ENCODE measurements around the gene OCIAD1. TPM values are rescaled to one million over a fixed set of nuclear protein-coding genes. Genes with fewer than 3 reads are reported as not detected.
"Not testable (repeated sequence)": the region's sequence is repeated elsewhere in the genome, so short reads cannot be mapped to it uniquely, and the experiment has no call there.

OCIAD1 gene
- polyA plus RNA-seq, 4 donors, result 94.0 to 205 (median 124) TPM

DNA sequence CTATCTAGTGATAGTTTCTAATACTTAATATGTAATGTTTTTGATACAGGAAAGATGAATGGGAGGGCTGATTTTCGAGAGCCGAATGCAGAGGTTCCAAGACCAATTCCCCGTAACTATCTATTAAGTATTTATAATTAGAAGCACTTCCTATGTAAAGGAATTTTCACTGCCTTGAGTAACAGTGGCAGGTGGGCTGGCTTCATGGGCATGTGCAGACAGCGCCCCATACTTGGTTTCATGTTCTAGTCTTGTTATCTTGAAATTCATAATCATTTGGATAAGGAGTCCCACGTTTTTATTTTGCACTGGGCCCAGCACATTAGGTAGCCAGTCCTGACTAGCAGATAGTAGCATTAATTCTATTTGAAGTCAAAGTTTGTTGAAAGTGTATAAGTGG lies 1.7 kb downstream of the OCIAD1 start:
- Histone ChIP-seq H3K4me3 (ENCODE audit: low read depth in 1 of 3, low read length in 3 of 3) (no peak overlapping the region), H3K27ac (ENCODE audit: low read depth in 1 of 3, low read length in 2 of 3) (no peak overlapping the region), H3K9me3 (ENCODE audit: control insufficient read depth in 2 of 2, insufficient read depth in 1 of 2, low read depth in 1 of 2, low read length in 1 of 2) (no peaks in the 10 kb centered on the region), H3K4me1 (ENCODE audit: control insufficient read depth in 3 of 3, insufficient read depth in 2 of 3, low read depth in 1 of 3, low read length in 2 of 3) (peaks cover 0 to 2% (median 0%) of the 10 kb centered on the region in 3 donors), H3K36me3 (ENCODE audit: control insufficient read depth in 3 of 3, insufficient read depth in 2 of 3, low read depth in 1 of 3, low read length in 3 of 3) (peaks cover 5 to 20% (median 6%) of the 10 kb centered on the region in 3 donors), H3K27me3 (ENCODE audit: control insufficient read depth in 3 of 3, insufficient read depth in 3 of 3, low read length in 3 of 3) (no peaks in the 10 kb centered on the region)
- DNase-seq (peak in 1 of 2 donors; percentile 8), FAIRE-seq (no peak)
- 80 to 83% (median 82%) methylated on average over 5 of the region's 5 CpGs for WGBS, 3 donors

DNA sequence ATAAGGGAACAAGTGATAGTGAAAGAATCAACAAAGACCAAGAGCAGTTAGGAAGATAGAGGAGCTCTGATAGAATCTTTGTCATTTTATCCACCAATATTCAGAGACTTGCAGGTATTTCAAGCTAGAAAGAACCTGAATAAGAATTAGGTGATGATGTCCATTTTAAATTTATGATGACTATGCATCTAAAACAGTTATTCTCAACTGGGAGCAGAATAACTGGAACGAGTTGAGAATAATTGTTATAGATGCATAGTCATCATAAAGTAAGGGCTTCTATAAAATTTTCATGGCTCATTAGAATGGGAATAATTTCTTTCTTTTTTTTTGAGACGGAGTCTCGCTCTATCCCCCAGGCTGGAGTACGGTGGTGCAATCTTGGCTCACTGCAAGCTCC lies 5.8 kb downstream of the OCIAD1 start:
- H3K9me3 ChIP-seq (ENCODE audit: control insufficient read depth in 2 of 2, insufficient read depth in 1 of 2, low read depth in 1 of 2, low read length in 1 of 2), result no peaks in the 10 kb centered on the region
- no peak overlapping the region for H3K4me3 ChIP-seq (ENCODE audit: low read depth in 1 of 3, low read length in 3 of 3)
- H3K27me3 ChIP-seq (ENCODE audit: control insufficient read depth in 3 of 3, insufficient read depth in 3 of 3, low read length in 3 of 3), result no peaks in the 10 kb centered on the region
- no peak overlapping the region for H3K27ac ChIP-seq (ENCODE audit: low read depth in 1 of 3, low read length in 2 of 3)
- DNase-seq (no peak), FAIRE-seq (no peak)
- peaks cover 5 to 30% (median 6%) of the 10 kb centered on the region in 3 donors for H3K36me3 ChIP-seq (ENCODE audit: control insufficient read depth in 3 of 3, insufficient read depth in 2 of 3, low read depth in 1 of 3, low read length in 3 of 3)
- WGBS, 3 donors, result 97 to 99% (median 99%) methylated on average over 4 of the region's 4 CpGs
- H3K4me1 ChIP-seq (ENCODE audit: control insufficient read depth in 3 of 3, insufficient read depth in 2 of 3, low read depth in 1 of 3, low read length in 2 of 3), result peaks cover 0 to 4% (median 2%) of the 10 kb centered on the region in 3 donors

DNA sequence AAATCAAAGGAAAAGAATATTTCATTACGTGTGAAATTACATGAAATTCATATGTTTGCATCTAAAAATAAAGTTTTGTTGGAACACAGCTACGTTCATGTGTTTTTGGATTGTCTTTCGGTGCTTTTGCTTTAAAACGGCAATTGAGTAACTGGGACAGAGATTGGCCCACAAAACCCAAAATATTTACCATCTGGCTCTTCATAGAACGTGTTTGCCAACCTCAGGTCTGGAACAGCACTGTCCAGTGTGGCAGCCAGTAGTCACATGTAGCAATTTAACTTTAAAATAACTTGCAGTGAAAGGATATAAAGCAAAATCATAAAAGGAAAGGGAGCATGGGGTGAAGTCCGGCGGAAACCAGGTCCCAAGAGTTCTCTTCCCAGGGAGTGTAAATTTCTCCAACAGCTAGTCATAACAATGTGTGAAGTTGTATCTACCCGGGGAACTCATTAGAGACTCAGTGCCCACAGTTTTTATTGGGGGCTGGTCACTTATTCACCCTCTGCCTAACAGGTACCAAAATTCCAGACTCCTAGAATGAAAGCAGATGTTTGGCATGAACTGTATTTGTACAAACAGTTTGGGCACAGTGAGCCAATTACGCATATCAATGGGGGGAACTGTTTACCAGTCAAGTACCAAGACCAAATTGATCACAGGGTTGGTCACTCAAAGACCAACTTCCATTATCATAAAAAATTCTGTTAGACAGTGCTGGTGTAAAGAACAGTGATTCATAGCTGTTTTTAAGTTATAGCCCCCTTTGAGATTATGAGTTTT lies 10.3 kb downstream of the OCIAD1 start:
- Histone ChIP-seq H3K9me3 (ENCODE audit: control insufficient read depth in 2 of 2, insufficient read depth in 1 of 2, low read depth in 1 of 2, low read length in 1 of 2) (no peaks in the 10 kb centered on the region), H3K27me3 (ENCODE audit: control insufficient read depth in 3 of 3, insufficient read depth in 3 of 3, low read length in 3 of 3) (no peaks in the 10 kb centered on the region), H3K36me3 (ENCODE audit: control insufficient read depth in 3 of 3, insufficient read depth in 2 of 3, low read depth in 1 of 3, low read length in 3 of 3) (peaks cover 2 to 18% (median 12%) of the 10 kb centered on the region in 3 donors), H3K4me3 (ENCODE audit: low read depth in 1 of 3, low read length in 3 of 3) (no peak overlapping the region), H3K27ac (ENCODE audit: low read depth in 1 of 3, low read length in 2 of 3) (no peak overlapping the region), H3K4me1 (ENCODE audit: control insufficient read depth in 3 of 3, insufficient read depth in 2 of 3, low read depth in 1 of 3, low read length in 2 of 3) (peaks cover 0 to 4% (median 0%) of the 10 kb centered on the region in 3 donors)
- no peak for FAIRE-seq
- DNase-seq, result no peak
- 86 to 91% (median 89%) methylated on average over 9 of the region's 9 CpGs for WGBS, 3 donors

DNA sequence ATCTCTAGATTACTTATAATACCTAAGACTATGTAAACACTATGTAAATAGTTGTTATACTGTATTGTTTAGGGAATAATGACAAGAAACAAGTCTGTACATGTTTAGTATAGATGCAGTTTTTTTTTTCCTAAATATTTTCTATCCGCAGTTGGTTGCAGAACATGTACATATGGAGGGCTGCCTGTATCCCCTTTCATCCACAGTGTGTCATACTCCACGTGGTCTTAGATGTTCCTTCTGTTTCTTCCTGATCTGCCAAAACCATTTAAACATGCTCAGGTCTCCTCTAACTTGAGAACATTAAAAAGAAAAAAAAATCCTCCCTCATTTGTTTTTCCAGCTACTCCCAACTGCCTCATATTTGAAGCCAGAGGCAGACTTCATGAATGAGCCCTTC lies 14.0 kb downstream of the OCIAD1 start:
- H3K36me3 ChIP-seq (ENCODE audit: control insufficient read depth in 3 of 3, insufficient read depth in 2 of 3, low read depth in 1 of 3, low read length in 3 of 3), result peaks cover 2 to 12% (median 11%) of the 10 kb centered on the region in 3 donors
- FAIRE-seq, result no peak
- no peak overlapping the region for H3K4me3 ChIP-seq (ENCODE audit: low read depth in 1 of 3, low read length in 3 of 3)
- no peaks in the 10 kb centered on the region for H3K9me3 ChIP-seq (ENCODE audit: control insufficient read depth in 2 of 2, insufficient read depth in 1 of 2, low read depth in 1 of 2, low read length in 1 of 2)
- no peak for DNase-seq
- H3K27me3 ChIP-seq (ENCODE audit: control insufficient read depth in 3 of 3, insufficient read depth in 3 of 3, low read length in 3 of 3), result no peaks in the 10 kb centered on the region
- H3K4me1 ChIP-seq (ENCODE audit: control insufficient read depth in 3 of 3, insufficient read depth in 2 of 3, low read depth in 1 of 3, low read length in 2 of 3), result peaks cover 0 to 4% (median 0%) of the 10 kb centered on the region in 3 donors
- no peak overlapping the region for H3K27ac ChIP-seq (ENCODE audit: low read depth in 1 of 3, low read length in 2 of 3)
- 80 to 92% (median 90%) methylated on average over 2 of the region's 2 CpGs for WGBS, 3 donors

DNA sequence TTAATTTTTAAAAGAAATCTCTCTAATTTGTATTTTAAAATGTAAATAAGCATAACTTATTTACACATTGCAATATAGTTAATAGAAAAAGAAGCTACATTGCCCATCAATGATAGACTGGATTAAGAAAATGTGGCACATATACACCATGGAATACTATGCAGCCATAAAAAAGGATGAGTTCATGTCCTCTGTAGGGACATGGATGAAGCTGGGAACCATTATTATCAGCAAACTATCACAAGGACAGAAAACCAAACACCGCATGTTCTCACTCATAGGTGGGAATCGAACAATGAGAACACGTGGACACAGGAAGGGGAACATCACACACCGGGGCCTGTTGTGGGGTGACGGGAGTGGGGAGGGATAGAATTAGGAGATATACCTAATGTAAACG lies 17.9 kb downstream of the OCIAD1 start:
- not testable (repeated sequence) for FAIRE-seq; H3K4me3 ChIP-seq (ENCODE audit: low read depth in 1 of 3, low read length in 3 of 3); DNase-seq; H3K27me3 ChIP-seq (ENCODE audit: control insufficient read depth in 3 of 3, insufficient read depth in 3 of 3, low read length in 3 of 3); H3K4me1 ChIP-seq (ENCODE audit: control insufficient read depth in 3 of 3, insufficient read depth in 2 of 3, low read depth in 1 of 3, low read length in 2 of 3); H3K27ac ChIP-seq (ENCODE audit: low read depth in 1 of 3, low read length in 2 of 3); H3K9me3 ChIP-seq (ENCODE audit: control insufficient read depth in 2 of 2, insufficient read depth in 1 of 2, low read depth in 1 of 2, low read length in 1 of 2)
- peaks cover 7 to 20% (median 11%) of the 10 kb centered on the region in 3 donors for H3K36me3 ChIP-seq (ENCODE audit: control insufficient read depth in 3 of 3, insufficient read depth in 2 of 3, low read depth in 1 of 3, low read length in 3 of 3)
- WGBS, 3 donors, result 95 to 97% (median 96%) methylated on average over 6 of the region's 6 CpGs

DNA sequence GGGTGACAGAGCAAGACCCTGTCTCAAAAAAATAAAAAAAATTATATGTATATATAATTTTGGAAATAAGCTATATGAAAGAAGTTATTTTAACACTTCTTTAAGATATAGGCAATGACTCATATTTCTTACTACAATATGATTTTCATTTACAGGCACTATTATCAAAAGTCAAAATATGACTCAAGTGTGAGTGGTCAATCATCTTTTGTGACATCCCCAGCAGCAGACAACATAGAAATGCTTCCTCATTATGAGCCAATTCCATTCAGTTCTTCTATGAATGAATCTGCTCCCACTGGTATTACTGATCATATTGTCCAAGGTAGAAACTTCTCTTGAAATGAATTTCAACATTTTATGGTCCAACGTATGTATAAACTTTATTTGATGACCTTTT lies 20.8 kb downstream of the OCIAD1 start:
- FAIRE-seq (no peak), DNase-seq (no peak)
- no peak overlapping the region for H3K4me3 ChIP-seq (ENCODE audit: low read depth in 1 of 3, low read length in 3 of 3)
- H3K36me3 ChIP-seq (ENCODE audit: control insufficient read depth in 3 of 3, insufficient read depth in 2 of 3, low read depth in 1 of 3, low read length in 3 of 3), result peaks cover 7 to 26% (median 7%) of the 10 kb centered on the region in 3 donors
- H3K27me3 ChIP-seq (ENCODE audit: control insufficient read depth in 3 of 3, insufficient read depth in 3 of 3, low read length in 3 of 3), result no peaks in the 10 kb centered on the region
- H3K9me3 ChIP-seq (ENCODE audit: control insufficient read depth in 2 of 2, insufficient read depth in 1 of 2, low read depth in 1 of 2, low read length in 1 of 2), result no peaks in the 10 kb centered on the region
- H3K4me1 ChIP-seq (ENCODE audit: control insufficient read depth in 3 of 3, insufficient read depth in 2 of 3, low read depth in 1 of 3, low read length in 2 of 3), result no peaks in the 10 kb centered on the region
- 35 to 70% (median 65%) methylated on average over 1 of the region's 1 CpG for WGBS, 3 donors
- H3K27ac ChIP-seq (ENCODE audit: low read depth in 1 of 3, low read length in 2 of 3), result no peak overlapping the region

DNA sequence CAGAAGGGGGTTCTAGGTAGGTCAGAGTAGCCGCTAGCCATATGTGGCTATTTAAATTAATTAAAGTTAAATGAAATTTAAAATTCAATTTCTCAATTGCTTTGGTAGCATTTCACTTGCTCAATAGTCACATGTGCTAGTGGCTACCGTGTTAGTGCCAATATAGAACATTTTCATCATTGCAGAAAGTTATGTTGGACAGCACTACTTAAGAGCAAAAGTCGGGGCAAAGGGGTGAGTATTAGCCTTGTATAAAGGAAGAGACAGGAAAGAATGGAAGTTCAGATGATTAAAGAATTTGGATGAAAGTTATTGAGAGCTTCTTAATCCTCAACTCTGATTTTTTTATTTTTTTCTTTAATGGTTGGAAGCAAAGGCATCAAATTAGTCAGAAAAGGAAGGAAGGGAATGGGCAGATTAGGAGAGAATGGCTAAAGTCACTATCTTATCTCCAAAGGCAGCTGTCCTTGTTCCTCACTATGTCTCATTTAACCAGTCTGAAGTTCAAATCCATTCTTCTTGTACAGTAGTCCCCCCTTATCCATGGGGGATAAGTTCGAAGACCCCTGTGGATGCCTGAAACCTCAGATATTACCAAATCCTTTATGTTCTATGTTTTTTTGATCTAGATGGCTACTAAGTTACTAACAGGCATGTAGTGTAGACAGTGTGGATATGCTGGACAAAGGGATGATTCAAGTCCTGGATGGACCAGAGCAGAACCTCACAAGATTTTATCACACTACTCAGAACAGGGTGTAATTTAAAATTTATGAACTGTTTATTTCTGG lies 22.9 kb downstream of the OCIAD1 start:
- no peak for FAIRE-seq
- DNase-seq, result no peak
- no peak overlapping the region for H3K4me3 ChIP-seq (ENCODE audit: low read depth in 1 of 3, low read length in 3 of 3)
- no peaks in the 10 kb centered on the region for H3K27me3 ChIP-seq (ENCODE audit: control insufficient read depth in 3 of 3, insufficient read depth in 3 of 3, low read length in 3 of 3)
- H3K9me3 ChIP-seq (ENCODE audit: control insufficient read depth in 2 of 2, insufficient read depth in 1 of 2, low read depth in 1 of 2, low read length in 1 of 2), result no peaks in the 10 kb centered on the region
- no peaks in the 10 kb centered on the region for H3K4me1 ChIP-seq (ENCODE audit: control insufficient read depth in 3 of 3, insufficient read depth in 2 of 3, low read depth in 1 of 3, low read length in 2 of 3)
- WGBS, 3 donors, result 96 to 98% (median 97%) methylated on average over 4 of the region's 4 CpGs
- H3K36me3 ChIP-seq (ENCODE audit: control insufficient read depth in 3 of 3, insufficient read depth in 2 of 3, low read depth in 1 of 3, low read length in 3 of 3), result peaks cover 12 to 36% (median 15%) of the 10 kb centered on the region in 3 donors
- no peak overlapping the region for H3K27ac ChIP-seq (ENCODE audit: low read depth in 1 of 3, low read length in 2 of 3)

DNA sequence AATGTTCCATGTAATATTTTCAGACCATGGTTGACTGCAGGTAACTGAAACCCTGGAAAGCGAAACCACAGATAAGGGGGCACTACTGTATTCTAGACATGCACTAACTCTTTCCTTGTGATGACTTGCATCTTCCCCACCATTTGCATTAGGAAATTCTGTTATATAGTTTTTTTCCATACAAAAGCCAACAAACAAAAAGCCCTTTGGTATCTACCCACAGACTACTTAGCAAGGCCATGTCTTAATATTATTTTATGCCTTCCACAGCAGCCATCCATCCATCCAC lies 23.5 kb downstream of the OCIAD1 start:
- Histone ChIP-seq H3K9me3 (ENCODE audit: control insufficient read depth in 2 of 2, insufficient read depth in 1 of 2, low read depth in 1 of 2, low read length in 1 of 2) (no peaks in the 10 kb centered on the region), H3K36me3 (ENCODE audit: control insufficient read depth in 3 of 3, insufficient read depth in 2 of 3, low read depth in 1 of 3, low read length in 3 of 3) (peaks cover 12 to 34% (median 15%) of the 10 kb centered on the region in 3 donors), H3K27me3 (ENCODE audit: control insufficient read depth in 3 of 3, insufficient read depth in 3 of 3, low read length in 3 of 3) (no peaks in the 10 kb centered on the region), H3K27ac (ENCODE audit: low read depth in 1 of 3, low read length in 2 of 3) (no peak overlapping the region), H3K4me1 (ENCODE audit: control insufficient read depth in 3 of 3, insufficient read depth in 2 of 3, low read depth in 1 of 3, low read length in 2 of 3) (no peaks in the 10 kb centered on the region), H3K4me3 (ENCODE audit: low read depth in 1 of 3, low read length in 3 of 3) (no peak overlapping the region)
- WGBS, 3 donors, result 95 to 96% (median 96%) methylated on average over 1 of the region's 1 CpG
- no peak for FAIRE-seq
- no peak for DNase-seq
